ENCODE data around the gene ABHD2. TPM values are rescaled to one million over a fixed set of nuclear protein-coding genes. Genes with fewer than 3 reads are reported as not detected.

The ABHD2 gene
- total RNA-seq, 1 donor from 2014 or later: 32.3 TPM

GRCh38 chr15:89074402-89075012 is 13.7 kb upstream of the ABHD2 start:
- DNase-seq (ENCODE audit: low spot score): no peak
- H3K36me3 Mint-ChIP-seq (ENCODE audit: low read depth, unreplicated experiment): peaks cover 5% of the 10 kb centered on the region
- H3K27ac Mint-ChIP-seq (ENCODE audit: unreplicated experiment): no peak overlapping the region
- no peak overlapping the region for H3K4me3 Mint-ChIP-seq (ENCODE audit: unreplicated experiment)
- no peaks in the 10 kb centered on the region for H3K4me1 Mint-ChIP-seq (ENCODE audit: unreplicated experiment)
- peaks cover 1% of the 10 kb centered on the region for H3K27me3 Mint-ChIP-seq (ENCODE audit: unreplicated experiment)
- TF ChIP-seq, protein P1, sequence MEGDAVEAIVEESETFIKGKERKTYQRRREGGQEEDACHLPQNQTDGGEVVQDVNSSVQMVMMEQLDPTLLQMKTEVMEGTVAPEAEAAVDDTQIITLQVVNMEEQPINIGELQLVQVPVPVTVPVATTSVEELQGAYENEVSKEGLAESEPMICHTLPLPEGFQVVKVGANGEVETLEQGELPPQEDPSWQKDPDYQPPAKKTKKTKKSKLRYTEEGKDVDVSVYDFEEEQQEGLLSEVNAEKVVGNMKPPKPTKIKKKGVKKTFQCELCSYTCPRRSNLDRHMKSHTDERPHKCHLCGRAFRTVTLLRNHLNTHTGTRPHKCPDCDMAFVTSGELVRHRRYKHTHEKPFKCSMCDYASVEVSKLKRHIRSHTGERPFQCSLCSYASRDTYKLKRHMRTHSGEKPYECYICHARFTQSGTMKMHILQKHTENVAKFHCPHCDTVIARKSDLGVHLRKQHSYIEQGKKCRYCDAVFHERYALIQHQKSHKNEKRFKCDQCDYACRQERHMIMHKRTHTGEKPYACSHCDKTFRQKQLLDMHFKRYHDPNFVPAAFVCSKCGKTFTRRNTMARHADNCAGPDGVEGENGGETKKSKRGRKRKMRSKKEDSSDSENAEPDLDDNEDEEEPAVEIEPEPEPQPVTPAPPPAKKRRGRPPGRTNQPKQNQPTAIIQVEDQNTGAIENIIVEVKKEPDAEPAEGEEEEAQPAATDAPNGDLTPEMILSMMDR (IDR thresholded peaks at IDR 0.05; ENCODE audit: unreplicated experiment): no peak
- H3K9me3 Mint-ChIP-seq (ENCODE audit: unreplicated experiment): no peaks in the 10 kb centered on the region

GRCh38 chr15:89075101-89075640 is 13.1 kb upstream of the ABHD2 start:
- Mint-ChIP-seq H3K4me3 (ENCODE audit: unreplicated experiment) (no peak overlapping the region), H3K27me3 (ENCODE audit: unreplicated experiment) (peaks cover 1% of the 10 kb centered on the region), H3K4me1 (ENCODE audit: unreplicated experiment) (no peaks in the 10 kb centered on the region)

DNA sequence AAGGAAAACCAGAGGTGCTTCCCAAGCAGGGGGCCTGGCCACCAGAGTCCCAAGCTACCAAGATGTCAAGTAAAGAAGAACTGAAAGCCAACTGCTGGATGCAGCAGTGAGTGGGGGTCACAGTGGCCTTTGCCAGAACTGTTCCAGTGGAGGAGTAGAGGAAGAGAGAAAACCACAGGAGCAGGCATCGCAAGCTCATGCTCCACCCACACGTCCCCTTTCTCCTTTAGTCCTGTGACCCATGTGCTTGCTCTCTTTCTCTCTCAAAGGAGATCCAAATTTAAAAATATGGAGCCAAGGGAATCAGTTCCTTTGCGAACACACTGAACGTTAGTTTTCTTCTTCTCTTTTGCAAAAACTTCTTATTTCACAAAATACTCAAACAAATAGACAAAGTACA is 12.4 kb upstream of the ABHD2 start:
- H3K4me3 Mint-ChIP-seq (ENCODE audit: unreplicated experiment): no peak overlapping the region
- no peaks in the 10 kb centered on the region for H3K36me3 Mint-ChIP-seq (ENCODE audit: low read depth, unreplicated experiment)
- no peak for DNase-seq (ENCODE audit: low spot score)
- no peak overlapping the region for H3K27ac Mint-ChIP-seq (ENCODE audit: unreplicated experiment)
- peaks cover 1% of the 10 kb centered on the region for H3K27me3 Mint-ChIP-seq (ENCODE audit: unreplicated experiment)
- TF ChIP-seq, protein P1 (IDR thresholded peaks at IDR 0.05; ENCODE audit: unreplicated experiment): no peak
- no peaks in the 10 kb centered on the region for H3K9me3 Mint-ChIP-seq (ENCODE audit: unreplicated experiment)
- no peaks in the 10 kb centered on the region for H3K4me1 Mint-ChIP-seq (ENCODE audit: unreplicated experiment)

More at GRCh38 chr15:89075101-89075640, 13.1 kb upstream of the ABHD2 start:
- Mint-ChIP-seq H3K9me3 (ENCODE audit: unreplicated experiment) (no peaks in the 10 kb centered on the region), H3K36me3 (ENCODE audit: low read depth, unreplicated experiment) (peaks cover 5% of the 10 kb centered on the region), H3K27ac (ENCODE audit: unreplicated experiment) (no peak overlapping the region)
- no peak for DNase-seq (ENCODE audit: low spot score)
- TF ChIP-seq, protein P1 (IDR thresholded peaks at IDR 0.05; ENCODE audit: unreplicated experiment): no peak

- Mint-ChIP-seq H3K4me1 (ENCODE audit: unreplicated experiment) (no peaks in the 10 kb centered on the region), H3K36me3 (ENCODE audit: low read depth, unreplicated experiment) (no peaks in the 10 kb centered on the region), H3K27me3 (ENCODE audit: unreplicated experiment) (peaks cover 1% of the 10 kb centered on the region), H3K27ac (ENCODE audit: unreplicated experiment) (no peak overlapping the region), H3K9me3 (ENCODE audit: unreplicated experiment) (no peaks in the 10 kb centered on the region), H3K4me3 (ENCODE audit: unreplicated experiment) (no peak overlapping the region)
- no peak for DNase-seq (ENCODE audit: low spot score)
- TF ChIP-seq, protein P1 (IDR thresholded peaks at IDR 0.05; ENCODE audit: unreplicated experiment): no peak
These were observed 10.5 kb upstream of the ABHD2 start for GRCh38 chr15:89077750-89078149.

Measured in endothelial cell (in vitro differentiated cells).